Uterus (tissue), 4 donors: Measurements from ENCODE around the gene TP53TG3F. TPM values are rescaled to one million over a fixed set of nuclear protein-coding genes. Genes with fewer than 3 reads are reported as not detected.
"Not testable (repeated sequence)": the region's sequence is repeated elsewhere in the genome, so short reads cannot be mapped to it uniquely, and the experiment has no call there.

Experiments
- DNase-seq, 2 donors: peaks; one replicate each; pipeline ENCODE4 v3.0.0-alpha.2; 2019 to 2020
- H3K27ac ChIP-seq, 2 donors: fragments of 200-600 bp; sonication (generic); 1 replicate in 1 of 2; 2 replicates in 1 of 2; pipeline ENCODE4 v1.5.1; 2016 to 2018
- H3K27me3 ChIP-seq, 2 donors: fragments of 200-600 bp; sonication (generic); one replicate each; pipeline ENCODE4 v1.5.1; 2018 to 2019; ENCODE audit warnings: control low read depth in 1 of 2
- H3K36me3 ChIP-seq, 2 donors: fragments of 200-600 bp; sonication (generic); one replicate each; pipeline ENCODE4 v1.5.1; 2019; ENCODE audit warnings: control low read depth in 1 of 2
- H3K4me1 ChIP-seq, 2 donors: fragments of 200-600 bp; sonication (generic); one replicate each; pipeline ENCODE4 v1.5.1; 2018 to 2019; ENCODE audit warnings: control low read depth in 1 of 2
- H3K4me3 ChIP-seq, 2 donors: fragments of 200-600 bp; sonication (generic); 1 replicate in 1 of 2; 2 replicates in 1 of 2; pipeline ENCODE4 v1.5.1; 2018 to 2019; ENCODE audit warnings: mild to moderate bottlenecking in 1 of 2
- H3K9me3 ChIP-seq, 2 donors: fragments of 200-600 bp; sonication (generic); one replicate each; pipeline ENCODE4 v1.5.1; 2019; ENCODE audit warnings: control low read depth in 1 of 2
- intact Hi-C: fragments of 100-400 bp; cut with DNase I; formaldehyde crosslinking; loops from one replicate; pipeline ENCODE4 v1.15.1; 2023; ENCODE audit warnings: low total_unique reads
- small RNA-seq: library from RNA; depleted of rRNA; stranded (forward); fragments of <200 nt; gene quantifications from one replicate; pipeline ENCODE3, GENCODE V24; 2016
- total RNA-seq, 4 donors: library from RNA; depleted of rRNA in 3 of 4; stranded (reverse); fragments of >200 nt in 3 of 4; gene quantifications; one replicate each; pipeline versions ENCODE4 v1.1.0 to v1.2.4, GENCODE V29; 2014 to 2023
- donor health status: DM: yes; HTN: yes; CAD: no.

Gene TP53TG3F, protein sequence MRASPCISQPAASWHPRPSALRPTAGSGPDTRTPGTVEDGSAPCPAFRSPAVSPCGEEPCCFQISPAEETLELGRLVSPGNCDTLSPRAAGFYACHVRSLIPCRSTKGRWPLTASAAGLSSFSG
- total RNA-seq: not detected

DNA sequence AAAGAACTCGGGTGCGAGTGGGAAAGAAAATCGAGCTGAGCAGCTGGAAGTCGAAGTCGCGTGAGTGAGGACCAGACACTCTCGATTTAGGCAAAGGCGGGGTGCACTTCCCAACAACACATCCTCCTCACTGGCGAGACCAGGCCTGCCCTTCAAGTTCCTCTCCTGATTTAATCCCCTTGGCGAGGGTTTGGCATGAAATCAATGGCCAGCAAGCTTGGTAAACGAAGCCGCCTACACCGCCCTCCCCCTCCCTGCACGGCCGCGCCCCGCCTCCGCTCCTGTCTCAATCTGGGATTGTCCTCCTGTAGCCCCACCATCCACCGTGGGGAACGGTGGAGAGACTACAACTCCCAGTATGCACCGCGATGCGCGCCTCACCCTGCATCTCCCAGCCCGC, at the start of gene TP53TG3F:
Gene TP53TG3F (plus strand): TSS at position 301 of the 400 bp plus-strand sequence. CDS start 68 bp downstream, at position 369.
- H3K27me3 ChIP-seq, DNase-seq, H3K9me3 ChIP-seq, H3K4me1 ChIP-seq, H3K27ac ChIP-seq, H3K36me3 ChIP-seq, H3K4me3 ChIP-seq, intact Hi-C loops: not testable (repeated sequence)

DNA sequence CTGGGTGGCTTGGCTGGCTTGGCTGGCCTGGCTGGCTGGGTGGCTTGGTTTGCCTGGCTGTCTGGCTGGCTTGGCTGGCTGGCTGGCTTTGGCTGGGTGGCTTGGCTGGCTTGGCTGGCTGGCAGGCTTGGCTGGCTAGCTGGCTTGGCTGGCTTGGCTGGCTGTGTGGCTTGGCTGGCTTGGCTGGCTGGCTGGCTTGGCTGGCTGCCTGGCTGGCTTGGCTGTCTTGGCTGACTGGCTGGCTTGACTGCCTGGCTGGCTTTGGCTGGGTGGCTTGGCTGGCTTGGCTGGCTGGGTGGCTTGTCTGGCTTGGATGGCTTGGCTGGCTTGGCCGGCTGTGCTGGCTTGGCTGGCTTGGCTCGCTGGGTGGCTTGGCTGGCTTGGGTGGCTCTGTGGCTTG, 32.2 kb downstream of the TP53TG3F start:
- H3K9me3 ChIP-seq, intact Hi-C loops, H3K4me3 ChIP-seq, DNase-seq, H3K27ac ChIP-seq, H3K4me1 ChIP-seq, H3K36me3 ChIP-seq, H3K27me3 ChIP-seq: not testable (repeated sequence)

DNA sequence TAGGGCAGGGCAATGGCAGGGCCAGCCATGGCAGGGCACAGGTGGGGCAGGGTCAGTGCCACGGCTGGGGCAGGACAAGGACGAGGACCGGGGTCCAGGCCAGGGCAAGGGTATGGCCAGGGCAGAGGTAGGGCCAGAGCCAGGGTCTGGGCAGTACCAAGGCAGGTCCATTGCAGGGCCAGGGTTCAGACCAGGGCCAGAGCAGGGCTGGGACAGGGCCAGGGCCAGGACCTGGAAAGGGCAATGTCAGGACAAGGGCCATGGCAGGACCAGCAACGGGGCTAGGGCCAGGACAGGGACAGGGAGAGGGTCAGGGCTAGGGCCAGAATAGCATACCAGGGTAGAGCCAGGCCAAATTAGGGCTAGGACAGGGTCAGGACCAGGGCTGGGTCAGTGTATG, 47.8 kb downstream of the TP53TG3F start:
- H3K9me3 ChIP-seq, H3K4me3 ChIP-seq, H3K27ac ChIP-seq, intact Hi-C loops, DNase-seq, H3K27me3 ChIP-seq, H3K4me1 ChIP-seq, H3K36me3 ChIP-seq: not testable (repeated sequence)

DNA sequence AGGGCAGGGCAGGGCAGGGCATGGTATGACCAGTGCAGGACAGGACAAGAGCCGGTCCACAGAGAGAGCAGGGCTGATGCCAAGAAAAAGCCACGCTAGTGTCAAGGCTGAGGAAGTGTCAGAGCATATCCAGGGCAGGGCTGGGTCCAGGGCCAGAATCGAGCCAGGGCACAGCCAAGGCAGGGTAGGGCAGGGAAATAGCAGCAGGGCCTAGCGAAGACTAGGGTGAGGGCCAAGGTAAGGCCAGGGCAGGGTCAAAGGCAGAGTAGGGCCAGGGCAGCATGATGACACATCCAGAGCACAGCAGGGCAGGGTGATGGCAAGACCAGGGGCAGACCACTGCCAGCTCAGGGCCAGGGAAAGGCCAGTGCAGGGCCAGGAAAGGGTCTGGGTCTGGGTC, 49.7 kb downstream of the TP53TG3F start:
- H3K27ac ChIP-seq, H3K27me3 ChIP-seq, H3K9me3 ChIP-seq, DNase-seq, H3K4me3 ChIP-seq, H3K36me3 ChIP-seq, H3K4me1 ChIP-seq, intact Hi-C loops: not testable (repeated sequence)

DNA sequence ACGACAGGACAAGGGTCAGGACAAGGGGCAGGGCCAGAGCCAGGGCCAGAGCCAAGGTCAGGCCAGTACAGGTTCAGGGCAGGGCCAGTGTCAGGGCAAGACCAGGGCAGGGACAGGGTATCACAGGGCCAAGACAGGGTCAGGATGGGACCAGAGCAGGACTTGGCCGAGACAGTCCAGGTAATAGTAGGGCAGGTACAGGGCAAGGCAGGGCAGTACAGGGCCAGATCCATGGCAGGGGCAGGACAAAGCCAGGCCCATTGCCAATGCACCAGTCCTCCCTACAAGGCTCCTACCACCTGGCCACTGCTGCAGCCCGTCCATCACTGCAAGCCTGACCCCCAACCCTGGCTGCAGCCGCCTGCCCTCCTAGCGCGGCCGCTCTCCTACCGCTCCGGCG, 50.5 kb downstream of the TP53TG3F start:
- H3K4me1 ChIP-seq, H3K27ac ChIP-seq, H3K27me3 ChIP-seq, H3K9me3 ChIP-seq, H3K36me3 ChIP-seq, H3K4me3 ChIP-seq, intact Hi-C loops, DNase-seq: not testable (repeated sequence)

Small RNA genes within 50 kb of the gene (small RNA-seq; reads per million reads assigned to genes)
- not detected for gene AC136944.5
- not detected for gene AC136944.6

Other genes with a start within 250 kb of the TP53TG3F start
- not detected for gene TP53TG3E, start 155.3 kb upstream of the TP53TG3F start, total RNA-seq
- not detected for gene TP53TG3B, start 98.8 kb upstream of the TP53TG3F start, total RNA-seq